ENCODE data around the gene ZFP3. TPM values are rescaled to one million over a fixed set of nuclear protein-coding genes. Genes with fewer than 3 reads are reported as not detected.
A peak's percentile ranks its signal among the peaks of the same experiment; 100 is the strongest.

The ZFP3 gene
- total and polyA plus RNA-seq, 7 donors = 3.7 to 12.3 (median 7.7) TPM

GRCh38 chr17:5100832-5101231 lies 22.6 kb downstream of the ZFP3 start:
- Histone ChIP-seq H3K27me3 (ENCODE audit: insufficient read depth in 3 of 3, low read length in 2 of 3) (no peaks in the 10 kb centered on the region), H3K9me3 (peaks cover 12% of the 10 kb centered on the region), H3K4me1 (no peaks in the 10 kb centered on the region), H3K36me3 (ENCODE audit: insufficient read depth in 1 of 2, low read depth in 1 of 2) (peaks cover 0 to 8% of the 10 kb centered on the region in 2 donors), H3K4me3 (no peak overlapping the region), H3K27ac (no peak overlapping the region)
- DNase-seq (no peak), ATAC-seq (no peak)
- no peak for TF ChIP-seq CTCF (IDR thresholded peaks at IDR 0.05)
- intact Hi-C loops (cut with DNase I) = no loop called here
- 71 to 83% (median 76%) methylated on average over 6 of the region's 6 CpGs for WGBS, 3 donors

- intact Hi-C loops (cut with DNase I) = loop anchor here in 1 of 2 donors (5.0 kb wide), 1 partner anchor 34 kb away; the partner anchor contains the start of gene ZFP3
- Histone ChIP-seq H3K4me3 (peak overlapping the region; percentile 91), H3K9me3 (no peaks in the 10 kb centered on the region), H3K4me1 (peaks cover 7% of the 10 kb centered on the region), H3K36me3 (ENCODE audit: insufficient read depth in 1 of 2, low read depth in 1 of 2) (peaks cover 0 to 51% of the 10 kb centered on the region in 2 donors), H3K27me3 (ENCODE audit: insufficient read depth in 3 of 3, low read length in 2 of 3) (peaks cover 3 to 15% (median 5%) of the 10 kb centered on the region in 3 donors), H3K27ac (peak overlapping the region; percentile 93)
- ATAC-seq = no peak
- WGBS, 3 donors = 18 to 31% (median 30%) methylated on average over 8 of the region's 8 CpGs
- DNase-seq = no peak
- no peak for TF ChIP-seq CTCF (IDR thresholded peaks at IDR 0.05)
These were observed 32.5 kb downstream of the ZFP3 start for GRCh38 chr17:5110816-5111215.

- intact Hi-C loops (cut with DNase I) = loop anchor here in 1 of 2 donors (5.0 kb wide), 1 partner anchor 34 kb away; the partner anchor contains the start of gene ZFP3
- peak within 1 kb of the TSS; percentile 93 for H3K27ac ChIP-seq
- peak; percentile 95 to 96 (median 96) for ATAC-seq
These were observed 33.3 kb downstream of the ZFP3 start, which contains the start of gene ZNF232 for GRCh38 chr17:5111402-5112204. Gene ZNF232 (minus strand): TSS chr17:5111878. CDS start chr17:5111822, 56 bp downstream.

More at GRCh38 chr17:5111402-5112204, 33.3 kb downstream of the ZFP3 start, which contains the start of gene ZNF232:
- 0% methylated on average over 63 to 69 of the region's 69 CpGs for WGBS, 3 donors
- TF ChIP-seq CTCF (IDR thresholded peaks at IDR 0.05) = no peak
- Histone ChIP-seq H3K9me3 (no peaks in the 10 kb centered on the region), H3K27me3 (ENCODE audit: insufficient read depth in 3 of 3, low read length in 2 of 3) (peaks cover 3 to 23% (median 11%) of the 10 kb centered on the region in 3 donors), H3K36me3 (ENCODE audit: insufficient read depth in 1 of 2, low read depth in 1 of 2) (peaks cover 0 to 43% of the 10 kb centered on the region in 2 donors), H3K4me1 (peaks cover 7% of the 10 kb centered on the region), H3K4me3 (peak within 1 kb of the TSS; percentile 91)
- DNase-seq = peak; percentile 95 to 98

Measured in psoas muscle (tissue), 8 donors.